ENCODE results near the gene PTPRD.

PTPRD gene

DNA sequence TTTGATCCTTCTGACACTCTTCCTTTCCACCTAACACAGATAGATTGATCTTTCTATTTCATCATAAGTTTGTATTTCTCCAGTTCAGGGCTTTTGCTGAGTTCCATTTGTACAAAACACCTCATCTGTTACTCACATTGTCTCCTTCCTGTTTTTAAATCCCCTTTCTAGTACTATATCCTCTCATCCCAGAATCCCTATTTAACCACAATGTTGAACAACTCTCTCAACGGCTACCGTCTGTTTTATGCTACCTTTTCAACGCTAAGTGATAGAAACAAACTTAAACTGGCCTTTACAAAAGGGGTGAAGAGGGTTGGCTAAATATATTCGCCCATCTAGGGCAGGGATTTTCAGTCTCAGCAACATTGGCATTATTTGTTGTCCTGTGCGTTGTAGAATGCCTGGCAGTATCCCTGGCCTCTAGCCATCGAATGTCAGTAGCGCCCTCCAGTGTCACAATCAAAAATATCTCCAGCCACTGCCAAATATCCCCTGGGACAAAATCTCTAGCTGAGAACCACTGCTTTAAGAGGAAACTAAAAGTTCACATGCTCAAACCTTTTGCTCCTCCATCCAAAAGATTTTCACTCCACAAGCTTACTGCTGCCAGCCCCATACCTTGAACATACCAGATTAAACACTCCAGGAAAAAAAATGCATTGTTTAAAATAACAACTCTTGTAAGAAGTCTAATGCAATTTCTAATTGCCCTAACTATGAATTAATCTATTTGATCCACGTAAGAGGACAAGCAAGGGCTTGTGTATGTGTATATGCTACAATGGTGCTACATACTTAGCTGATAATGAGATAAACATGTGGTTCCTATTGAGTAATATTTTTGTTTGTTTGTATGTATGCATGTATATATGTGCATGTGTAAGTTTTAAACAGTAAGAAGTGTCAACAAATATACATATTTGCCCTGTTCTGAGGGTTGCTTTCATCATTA, 344.0 kb downstream of the PTPRD start:
- no peak for DNase-seq (ENCODE audit: low spot score)

- DNase-seq (ENCODE audit: low spot score): no peak
Observed at GRCh38 chr9:10265153-10265631, 347.6 kb downstream of the PTPRD start.

DNA sequence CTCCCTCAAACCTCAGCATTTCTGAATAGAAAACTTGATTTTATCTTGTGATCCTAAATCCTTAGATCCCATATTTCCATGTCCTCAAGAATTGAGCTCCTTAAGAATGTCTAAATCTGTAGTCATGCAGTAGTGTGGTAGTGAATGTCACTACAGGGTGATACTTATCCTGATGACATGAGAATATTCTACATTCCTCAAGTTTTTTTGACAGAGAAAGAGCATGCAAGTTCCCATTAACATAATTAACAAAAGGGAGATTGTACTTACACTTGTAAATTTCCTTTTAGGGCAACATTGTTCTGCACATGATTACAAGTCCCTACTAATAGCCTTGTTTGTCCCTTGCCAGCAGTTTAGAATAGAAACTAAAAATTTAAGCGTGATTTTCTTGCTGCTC, 352.3 kb downstream of the PTPRD start:
- no peak for DNase-seq (ENCODE audit: low spot score)

- DNase-seq (ENCODE audit: low spot score): no peak
Observed at GRCh38 chr9:10259668-10260067, 353.1 kb downstream of the PTPRD start.

GRCh38 chr9:10255758-10256157, 357.0 kb downstream of the PTPRD start:
- no peak for DNase-seq (ENCODE audit: low spot score)

DNA sequence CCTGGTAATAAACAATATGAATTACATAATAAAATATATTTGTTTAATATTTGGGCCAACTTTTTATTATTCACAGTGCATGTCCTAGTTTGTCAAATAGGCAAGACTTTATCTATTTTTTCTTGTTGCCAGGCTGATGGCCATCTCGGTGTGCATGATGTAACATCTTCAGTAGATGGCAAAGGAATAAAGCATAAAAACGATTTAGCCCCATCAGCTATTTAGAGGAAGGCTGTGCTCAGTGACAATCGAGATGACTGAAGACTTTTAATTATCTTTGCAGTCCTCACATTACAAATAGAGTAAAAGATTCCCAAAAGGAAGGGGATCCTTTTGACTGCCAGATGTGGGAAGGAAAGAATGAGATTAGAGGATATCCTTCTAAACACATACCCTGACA, 358.5 kb downstream of the PTPRD start:
- no peak for DNase-seq (ENCODE audit: low spot score)

DNA sequence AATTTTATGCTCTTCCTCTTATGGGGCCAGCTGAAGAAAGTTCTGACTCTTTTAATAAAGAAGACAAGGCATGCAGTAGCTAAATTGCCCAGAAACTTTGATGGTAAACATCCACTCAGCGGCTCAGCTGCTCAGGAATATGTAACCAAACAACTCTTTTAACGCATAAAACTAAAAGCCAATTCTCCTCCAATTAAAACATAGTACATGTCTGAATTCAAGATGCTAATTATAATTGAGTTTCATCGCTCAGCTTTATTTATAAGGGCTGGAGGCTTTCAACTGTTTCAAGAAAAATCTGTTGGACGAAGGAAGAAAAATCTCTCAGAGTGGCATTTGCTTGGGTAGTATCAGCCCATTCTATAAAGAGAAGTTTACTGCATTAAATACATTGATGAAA, 359.5 kb downstream of the PTPRD start:
- no peak for DNase-seq (ENCODE audit: low spot score)

GRCh38 chr9:10252174-10252573, 360.6 kb downstream of the PTPRD start:
- no peak for DNase-seq (ENCODE audit: low spot score)

GRCh38 chr9:10251490-10251889, 361.3 kb downstream of the PTPRD start:
- DNase-seq (ENCODE audit: low spot score): no peak

DNA sequence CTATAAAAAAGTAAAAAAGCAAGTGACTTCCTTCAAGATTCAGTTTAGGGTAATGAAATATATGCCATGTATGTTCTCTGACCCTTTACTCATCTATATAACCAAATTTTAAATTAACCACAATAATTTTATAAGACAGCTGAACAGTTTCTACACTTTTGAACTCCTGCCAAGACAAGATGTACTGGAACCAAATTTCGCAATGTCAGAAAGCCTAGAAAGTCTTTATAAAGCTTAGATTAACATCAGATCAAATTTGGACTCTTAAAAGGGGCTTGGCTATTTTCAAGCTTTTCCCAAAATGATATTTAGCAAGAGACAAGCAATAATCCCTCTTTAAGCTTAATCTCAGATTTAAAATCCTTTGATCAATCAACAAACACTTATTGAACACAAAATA, 362.6 kb downstream of the PTPRD start:
- no peak for DNase-seq (ENCODE audit: low spot score)

- DNase-seq (ENCODE audit: low spot score): no peak
Observed at GRCh38 chr9:10248890-10249289, 363.9 kb downstream of the PTPRD start.

- no peak for DNase-seq (ENCODE audit: low spot score)
Observed at GRCh38 chr9:10242255-10242654, 370.5 kb downstream of the PTPRD start.

DNA sequence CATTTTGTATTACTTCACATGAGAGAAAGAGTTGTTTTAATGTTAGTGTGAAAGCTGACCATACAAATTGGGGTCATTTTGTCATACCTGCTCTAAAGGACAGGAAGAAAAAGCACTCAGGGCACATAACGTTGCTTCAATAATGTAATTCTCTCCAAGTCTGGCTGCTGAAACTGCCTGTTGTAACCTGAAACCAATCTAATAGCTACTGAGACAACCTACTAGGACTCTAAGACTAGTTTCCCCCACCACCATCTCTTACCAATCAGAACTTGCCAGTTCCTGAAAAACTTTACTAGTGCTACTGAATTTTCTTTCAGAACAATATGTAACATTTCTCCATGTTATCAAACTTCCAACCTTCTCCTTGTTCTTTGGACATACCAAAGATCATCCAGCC, 374.7 kb downstream of the PTPRD start:
- no peak for DNase-seq (ENCODE audit: low spot score)

DNA sequence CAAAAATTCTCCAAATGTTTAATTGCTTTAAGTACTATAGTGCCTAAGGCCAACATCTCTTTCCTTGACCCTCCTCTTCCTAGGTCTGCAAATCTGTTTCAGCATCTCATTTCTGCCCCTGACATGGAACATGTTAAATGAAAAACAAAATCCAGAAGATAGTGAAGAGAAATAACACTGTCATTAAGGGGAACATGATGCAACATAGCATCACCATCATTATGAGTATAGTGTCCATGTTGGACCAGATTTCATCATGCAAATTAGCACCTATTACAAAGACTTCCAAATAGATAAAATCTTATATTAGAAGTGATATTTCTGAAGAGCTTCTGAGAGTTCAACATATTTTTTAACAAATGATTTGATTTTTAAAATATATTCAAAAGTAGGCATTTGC, 375.2 kb downstream of the PTPRD start:
- DNase-seq (ENCODE audit: low spot score): no peak

DNA sequence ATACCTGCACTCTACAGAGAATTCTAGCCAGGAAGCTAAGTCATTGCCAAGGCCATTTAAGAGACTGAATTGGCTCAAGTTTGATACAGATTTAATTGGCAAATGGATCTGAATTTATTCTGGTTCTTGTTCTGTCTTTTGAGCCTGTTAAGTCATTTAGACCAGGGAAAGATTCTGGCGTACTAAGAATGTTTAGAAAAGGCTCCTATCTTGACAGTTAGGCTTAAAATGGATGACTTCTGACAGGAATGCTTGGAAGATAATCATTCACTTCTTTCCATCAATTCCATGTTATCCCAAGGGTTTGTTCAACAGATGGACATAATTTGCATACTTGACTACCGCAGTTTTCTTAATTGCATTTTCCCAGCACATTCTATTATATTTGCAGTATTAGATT, 376.6 kb downstream of the PTPRD start:
- DNase-seq (ENCODE audit: low spot score): no peak

DNA sequence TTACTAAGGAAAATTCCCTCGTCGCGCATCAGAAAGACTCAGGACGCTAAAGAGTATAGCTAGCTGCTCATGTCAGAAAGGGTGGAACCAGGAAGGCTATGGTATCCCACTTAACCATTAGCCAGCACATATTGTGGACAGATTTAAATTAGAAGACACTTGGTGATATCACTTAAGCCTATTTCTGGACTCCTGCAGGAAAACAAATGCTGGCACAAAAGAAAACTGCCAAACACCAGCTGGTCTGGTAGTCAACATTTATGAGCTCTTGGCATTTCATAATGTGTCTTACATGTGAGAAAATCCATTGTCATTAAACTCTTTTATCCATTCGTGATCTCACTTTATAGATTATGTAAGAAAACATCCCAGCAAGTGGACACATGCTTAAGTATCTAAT, 377.4 kb downstream of the PTPRD start:
- DNase-seq (ENCODE audit: low spot score): no peak

DNA sequence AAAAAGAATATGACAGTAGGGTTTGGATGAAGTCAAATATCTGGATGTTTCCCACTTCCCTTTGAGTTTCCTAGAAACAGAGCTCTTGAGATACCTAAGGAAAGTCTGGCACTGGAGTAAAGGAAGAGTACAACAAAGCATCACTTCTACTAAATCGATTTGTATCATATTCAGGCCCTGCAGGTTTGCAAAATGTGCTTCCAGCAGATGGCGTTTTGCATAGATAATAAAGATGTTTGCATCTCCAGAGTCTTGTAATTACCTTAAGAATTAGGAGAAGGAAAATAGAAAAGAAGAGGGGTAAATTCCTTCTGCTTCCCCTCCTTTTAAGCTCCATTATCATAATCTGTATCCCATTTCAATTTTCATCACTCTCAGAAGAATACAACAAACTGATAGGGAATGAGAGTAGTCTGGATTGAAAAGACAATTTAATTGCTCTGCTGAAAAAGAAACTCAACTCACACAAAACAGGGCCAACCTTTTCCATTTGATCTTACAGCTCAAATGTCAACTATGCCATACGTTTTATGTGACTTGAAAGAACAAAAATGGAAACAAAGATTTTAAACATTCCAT, 380.4 kb downstream of the PTPRD start:
- DNase-seq (ENCODE audit: low spot score): no peak

DNA sequence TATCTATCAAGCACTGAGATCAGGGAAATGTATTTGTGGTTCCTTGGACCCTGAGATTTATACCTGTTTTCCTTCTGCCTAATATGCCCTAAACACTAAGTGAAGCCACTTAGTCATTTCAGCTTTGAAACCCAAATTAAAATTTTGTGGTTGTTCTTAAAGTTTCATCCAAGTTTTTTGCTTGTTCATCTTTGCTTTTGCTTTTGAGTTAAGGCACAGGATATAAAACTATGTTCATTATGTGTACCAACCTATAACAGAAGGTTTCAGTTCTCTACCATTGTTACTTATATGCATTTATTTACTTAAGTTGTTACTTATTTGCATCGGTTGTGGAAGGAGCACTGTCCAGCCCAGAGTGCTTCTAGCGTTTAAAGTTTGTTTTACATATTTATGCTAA, 382.3 kb downstream of the PTPRD start:
- no peak for DNase-seq (ENCODE audit: low spot score)

GRCh38 chr9:10228082-10228481, 384.7 kb downstream of the PTPRD start:
- no peak for DNase-seq (ENCODE audit: low spot score)

- DNase-seq (ENCODE audit: low spot score): no peak
Observed at GRCh38 chr9:10226996-10227395, 385.8 kb downstream of the PTPRD start.

DNA sequence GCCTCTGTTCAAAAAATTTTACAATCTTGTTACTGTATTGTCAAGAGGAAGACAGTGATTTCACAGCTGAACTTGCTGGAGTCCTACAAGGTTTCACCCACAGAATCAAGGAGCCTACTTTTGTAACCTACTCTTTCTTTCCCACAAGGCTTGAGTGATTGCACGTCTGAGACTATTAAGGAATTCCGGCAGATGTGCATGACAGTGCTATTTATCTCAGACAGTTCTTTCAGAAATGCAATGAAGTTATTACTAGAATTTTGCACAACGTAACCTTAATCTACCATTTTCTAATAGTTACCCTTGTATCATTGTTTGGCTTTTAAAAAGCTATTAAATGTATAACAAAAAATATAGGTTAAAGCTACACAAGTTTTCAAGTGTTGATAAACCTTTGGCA, 400.1 kb downstream of the PTPRD start:
- DNase-seq (ENCODE audit: low spot score): no peak

GRCh38 chr9:10208691-10209069, 404.1 kb downstream of the PTPRD start:
- DNase-seq (ENCODE audit: low spot score): no peak

DNA sequence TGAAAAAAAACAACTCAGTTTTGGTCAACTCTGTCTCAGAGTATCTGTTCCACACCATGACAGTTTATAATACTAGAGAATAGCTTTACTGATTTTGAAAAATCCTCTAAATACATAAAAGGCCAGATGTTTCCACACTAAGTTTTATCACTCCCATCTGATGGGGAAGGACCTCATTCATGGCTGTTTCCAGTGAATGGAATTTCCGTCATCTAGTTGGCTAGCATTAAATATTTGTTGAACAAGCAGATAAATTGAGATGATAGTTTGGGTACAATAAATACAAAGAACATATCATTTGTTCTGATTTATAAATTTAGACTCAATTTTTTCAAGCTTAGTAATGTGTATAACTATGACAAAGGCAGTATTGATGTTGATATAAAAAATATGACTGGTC, 408.5 kb downstream of the PTPRD start:
- no peak for DNase-seq (ENCODE audit: low spot score)

DNA sequence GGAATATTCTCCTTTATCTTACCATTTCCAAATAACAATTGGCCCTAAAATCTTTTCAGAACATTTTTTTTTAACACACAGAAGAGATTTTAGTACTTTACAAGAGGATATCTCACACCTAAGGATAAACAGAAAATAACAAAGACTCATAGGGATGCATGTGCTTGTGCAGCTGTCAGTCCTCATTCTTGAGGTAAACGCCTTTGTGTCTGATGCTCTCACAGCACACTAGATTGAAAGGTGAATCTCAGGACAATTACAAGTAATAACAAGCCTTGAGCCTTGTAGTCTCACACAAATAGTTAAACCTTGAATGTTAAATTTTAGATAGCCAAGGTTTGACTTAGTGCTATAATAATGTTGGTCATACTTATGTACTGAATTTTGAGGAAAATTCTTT, 439.2 kb downstream of the PTPRD start:
- DNase-seq (ENCODE audit: low spot score): no peak
